GM21737 (cell line): Measurements from ENCODE around the gene C1QTNF12.

Source experiments
- ATAC-seq: cut with Tn5 transposase; IDR thresholded peaks from one replicate; pipeline ENCODE4 v1.9.1; 2021; ENCODE audit warnings: mild to moderate bottlenecking, moderate library complexity; ENCODE audit not compliant: unreplicated experiment

The C1QTNF12 gene

DNA sequence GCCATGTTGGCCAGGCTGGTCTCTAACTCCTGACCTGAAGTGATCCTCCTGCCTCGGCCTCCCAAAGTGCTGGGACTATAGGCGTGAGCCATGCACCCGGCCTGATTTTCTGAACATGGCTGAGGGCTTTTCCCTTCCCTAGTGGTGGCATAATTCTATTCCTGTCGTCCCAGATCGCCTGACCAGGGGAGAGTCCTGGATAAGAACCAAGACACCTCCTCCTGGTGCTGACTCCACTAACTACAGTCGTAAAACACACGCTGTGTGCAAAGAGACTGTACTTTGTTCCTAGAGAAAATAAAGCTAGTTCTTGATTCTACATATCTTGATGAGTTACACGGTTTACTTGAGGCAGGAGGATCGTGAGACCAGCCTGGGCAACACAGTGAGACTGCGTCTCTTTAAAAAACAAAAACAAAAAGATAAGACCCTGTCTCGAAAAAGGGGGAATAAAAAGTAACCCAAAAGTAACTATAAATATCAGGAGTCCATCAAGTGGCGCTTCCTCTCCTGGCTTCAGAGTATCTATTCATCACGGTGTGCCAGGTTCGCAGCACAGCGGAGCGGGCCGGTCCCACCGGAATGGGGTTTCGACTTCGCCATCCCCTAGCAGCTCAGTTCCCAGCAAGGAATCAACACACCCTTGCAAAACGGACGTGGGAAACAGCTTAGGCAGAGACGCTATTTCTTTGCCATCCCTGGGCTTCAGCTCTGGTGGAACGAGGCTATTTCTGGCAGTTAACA is 15.7 kb downstream of the C1QTNF12 start:
- ATAC-seq = no peak

DNA sequence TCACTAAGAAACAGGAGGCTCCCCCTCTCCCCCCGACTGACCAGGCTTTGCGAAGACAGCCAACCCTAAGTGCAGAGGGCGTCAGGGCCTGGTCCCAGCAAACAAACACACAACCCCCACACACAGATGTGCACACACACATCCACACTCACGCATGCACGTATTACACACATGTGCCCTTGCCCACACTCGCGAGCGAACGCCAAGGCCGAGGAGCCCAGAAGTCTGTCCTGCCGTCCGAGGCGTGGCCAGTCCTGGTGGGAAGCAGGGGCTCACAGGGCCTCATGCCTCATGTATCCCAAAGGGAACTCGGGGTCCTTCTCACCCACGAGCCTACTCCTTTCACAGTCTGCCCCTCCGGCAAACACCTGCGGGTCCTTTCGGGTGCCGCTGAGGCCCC is 16.8 kb downstream of the C1QTNF12 start:
- ATAC-seq = no peak

DNA sequence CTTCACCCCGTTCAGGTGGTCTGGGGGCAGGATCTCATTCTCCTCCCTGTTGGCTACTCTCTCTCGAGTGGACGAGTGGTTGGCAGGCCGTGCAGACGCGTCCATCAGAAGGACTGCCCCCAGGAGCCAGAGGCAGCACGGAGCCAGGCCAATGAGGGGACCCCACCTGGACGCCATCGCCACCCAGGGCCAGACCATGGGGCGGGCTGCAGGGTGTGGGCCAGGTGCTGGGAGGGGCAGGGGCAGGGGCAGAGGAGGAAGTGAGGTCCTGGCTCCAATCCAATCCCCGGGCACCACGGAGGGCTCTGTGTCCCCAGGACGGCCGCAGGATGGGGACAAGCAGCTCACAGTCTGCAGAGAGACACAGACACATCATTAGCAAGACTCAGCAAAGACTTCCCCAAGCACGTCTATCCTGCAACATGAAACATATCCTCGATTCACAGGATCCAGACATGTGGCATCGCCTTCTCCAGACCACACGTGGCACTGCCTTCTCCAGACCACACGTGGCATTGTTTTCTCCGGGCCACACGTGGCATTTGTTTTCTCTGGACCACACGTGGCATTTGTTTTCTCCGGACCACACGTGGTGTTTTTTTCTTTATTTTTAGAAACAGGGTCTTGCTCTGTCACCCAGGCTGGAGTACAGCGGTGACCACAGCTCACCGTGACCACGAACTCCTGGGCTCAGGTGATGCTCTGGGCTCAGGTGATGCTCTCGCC is 17.8 kb downstream of the C1QTNF12 start:
- ATAC-seq = no peak

DNA sequence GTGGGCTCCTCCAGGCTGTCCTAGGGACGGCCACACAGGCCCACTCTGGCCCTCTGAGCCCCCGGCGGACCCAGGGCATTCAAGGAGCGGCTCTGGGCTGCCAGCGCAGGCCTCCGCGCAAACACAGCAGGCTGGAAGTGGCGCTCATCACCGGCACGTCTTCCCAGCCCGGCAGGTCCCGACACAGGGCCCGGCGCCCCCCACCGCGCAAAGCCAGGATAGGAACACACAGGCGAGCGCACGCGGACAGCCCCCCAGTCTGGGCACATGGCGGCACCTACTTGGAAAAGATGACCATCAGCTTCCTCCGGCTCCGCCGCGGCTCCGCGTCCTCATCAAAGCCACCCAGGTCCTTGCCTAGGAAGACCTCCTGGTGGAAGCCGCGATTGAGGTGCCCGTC is 18.3 kb downstream of the C1QTNF12 start:
- ATAC-seq = no peak

DNA sequence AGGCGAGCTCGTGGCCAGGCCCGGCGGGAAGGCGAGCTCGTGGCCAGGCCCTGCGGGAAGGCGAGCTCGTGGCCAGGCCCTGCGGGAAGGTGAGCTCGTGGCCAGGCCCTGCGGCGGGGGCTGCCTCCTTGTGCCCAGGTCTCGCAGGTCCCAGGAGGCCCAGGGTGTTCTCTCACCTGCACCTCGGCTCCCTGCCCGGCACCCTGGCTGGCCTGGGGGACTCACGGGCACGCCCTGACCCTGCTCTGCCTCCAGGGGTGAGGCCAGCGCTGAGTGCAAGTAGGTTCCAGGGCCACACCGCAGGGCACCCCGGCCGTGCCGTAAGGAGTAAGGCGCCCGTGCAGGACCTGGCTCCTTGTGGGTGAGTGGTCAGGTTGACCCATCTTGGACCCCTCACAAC is 19.1 kb downstream of the C1QTNF12 start:
- no peak for ATAC-seq

DNA sequence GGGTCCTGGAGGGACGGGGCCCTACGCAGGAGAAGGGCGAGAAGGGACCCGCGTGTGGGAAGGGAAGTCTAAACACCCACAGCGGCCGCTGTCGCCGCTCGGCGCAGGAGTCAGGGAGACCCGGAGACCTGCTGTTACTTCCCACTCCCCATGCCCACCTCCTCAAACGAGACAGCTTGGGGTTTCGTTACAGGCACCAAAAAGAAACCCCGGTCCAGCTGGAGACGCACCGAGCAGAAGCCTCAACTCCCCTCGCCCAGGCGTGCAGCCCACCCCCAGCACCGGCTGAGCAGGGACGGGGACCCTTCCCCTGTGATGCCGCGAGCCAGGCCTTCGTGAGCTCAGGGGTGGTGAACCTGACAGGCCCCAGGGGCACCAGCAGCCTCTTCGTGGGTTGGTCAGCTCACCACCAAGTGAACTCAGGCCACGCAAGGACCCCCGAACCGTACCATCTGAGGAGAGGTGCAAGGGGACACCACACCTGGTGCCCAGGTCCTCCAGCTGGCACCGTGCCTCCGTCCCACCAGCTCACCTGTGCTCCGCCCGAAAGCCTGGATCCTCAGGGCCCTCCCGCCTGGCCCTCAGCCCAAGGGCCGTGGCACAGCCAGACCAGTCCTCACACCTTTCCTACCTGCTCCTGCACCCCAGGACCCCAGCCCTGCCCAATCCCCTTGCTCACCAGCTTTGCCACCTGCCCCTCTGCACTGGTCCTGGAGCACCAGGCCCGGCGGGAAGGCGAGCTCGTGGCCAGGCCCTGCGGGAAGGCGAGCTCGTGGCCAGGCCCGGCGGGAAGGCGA is 19.8 kb downstream of the C1QTNF12 start:
- no peak for ATAC-seq

DNA sequence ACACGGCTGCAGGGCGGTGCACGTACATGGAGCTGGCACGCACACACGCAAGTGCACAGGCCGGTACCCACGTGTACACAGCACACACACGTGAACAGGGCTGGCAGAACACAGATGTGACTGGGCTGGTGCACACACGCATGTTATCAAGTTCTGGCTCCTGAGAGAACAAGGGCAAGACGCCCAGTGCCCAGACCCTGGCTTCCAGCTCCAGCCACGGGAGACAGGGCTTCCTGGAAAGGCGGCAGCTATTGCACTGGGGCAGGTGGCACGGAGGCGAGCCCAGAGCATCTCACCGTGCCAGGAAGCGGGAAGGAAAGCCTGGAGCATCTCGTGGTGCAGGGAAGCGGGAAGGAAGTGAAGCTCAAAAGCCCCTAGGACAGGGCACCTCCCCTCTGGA is 20.6 kb downstream of the C1QTNF12 start:
- ATAC-seq = no peak

DNA sequence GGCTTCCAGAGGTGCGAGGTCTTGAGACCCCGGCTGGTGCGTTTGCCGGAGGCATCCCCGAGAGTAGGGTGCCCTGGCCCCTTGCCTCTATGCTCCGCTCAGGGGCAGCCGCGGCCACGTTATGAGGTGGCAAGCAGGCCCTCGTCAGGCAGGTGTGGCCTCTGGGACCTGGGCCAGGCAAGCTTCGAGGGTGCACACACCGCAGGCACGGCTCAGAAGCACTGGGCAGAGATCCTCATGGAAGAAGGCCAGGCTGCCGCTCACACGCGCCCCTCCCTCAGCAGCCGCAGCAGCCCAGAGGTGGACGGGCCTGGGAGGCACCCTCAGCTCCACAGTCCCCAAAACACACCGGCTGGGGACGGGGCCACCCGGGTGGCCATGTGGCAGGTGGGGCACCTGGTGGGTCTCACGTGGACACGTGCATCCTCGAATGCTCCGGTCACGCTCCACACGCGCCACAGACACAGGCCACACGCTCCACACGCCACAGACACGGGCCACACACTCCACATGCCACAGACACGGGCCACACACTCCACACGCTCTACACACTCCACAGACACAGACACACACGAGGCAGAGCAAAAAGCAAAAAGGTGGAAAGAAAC is 21.2 kb downstream of the C1QTNF12 start:
- ATAC-seq = no peak

DNA sequence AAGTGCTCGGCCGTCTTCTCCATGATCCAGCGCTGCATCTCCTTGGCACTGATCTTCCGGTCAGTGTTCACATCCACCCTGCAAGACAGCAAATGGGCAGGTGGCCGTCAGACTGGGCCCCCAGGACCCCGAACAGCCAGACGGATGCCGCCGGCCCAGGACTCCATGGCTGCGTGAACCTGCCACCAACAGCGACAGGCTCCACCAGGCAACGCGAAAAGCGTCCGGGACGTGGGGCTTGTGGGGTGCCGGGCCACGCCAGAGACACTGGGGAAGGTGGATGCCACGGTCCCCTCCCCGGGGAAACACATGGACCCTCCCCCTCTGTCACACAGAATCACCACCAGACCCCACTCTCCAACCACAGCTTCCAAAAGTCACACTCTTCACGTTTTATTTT is 22.6 kb downstream of the C1QTNF12 start:
- no peak for ATAC-seq

DNA sequence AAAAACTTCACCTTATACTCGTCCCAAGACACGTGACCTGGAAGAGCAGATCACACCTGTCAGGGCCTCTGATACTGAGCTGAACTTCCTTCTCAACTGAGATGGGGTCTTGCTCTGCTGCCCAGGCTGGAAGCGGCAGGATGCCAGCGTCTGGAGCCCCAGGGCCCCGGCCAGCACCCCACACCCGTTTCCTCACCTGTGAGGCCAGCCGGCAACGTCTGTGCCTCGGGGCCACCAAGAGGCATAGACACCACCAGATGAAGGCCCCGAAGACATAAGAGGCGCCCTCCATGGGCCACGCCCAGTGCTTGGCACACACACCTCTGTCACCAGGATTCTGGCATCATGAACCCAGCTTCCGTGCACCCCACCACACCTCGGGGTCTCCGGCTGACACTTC is 23.2 kb downstream of the C1QTNF12 start:
- no peak for ATAC-seq

DNA sequence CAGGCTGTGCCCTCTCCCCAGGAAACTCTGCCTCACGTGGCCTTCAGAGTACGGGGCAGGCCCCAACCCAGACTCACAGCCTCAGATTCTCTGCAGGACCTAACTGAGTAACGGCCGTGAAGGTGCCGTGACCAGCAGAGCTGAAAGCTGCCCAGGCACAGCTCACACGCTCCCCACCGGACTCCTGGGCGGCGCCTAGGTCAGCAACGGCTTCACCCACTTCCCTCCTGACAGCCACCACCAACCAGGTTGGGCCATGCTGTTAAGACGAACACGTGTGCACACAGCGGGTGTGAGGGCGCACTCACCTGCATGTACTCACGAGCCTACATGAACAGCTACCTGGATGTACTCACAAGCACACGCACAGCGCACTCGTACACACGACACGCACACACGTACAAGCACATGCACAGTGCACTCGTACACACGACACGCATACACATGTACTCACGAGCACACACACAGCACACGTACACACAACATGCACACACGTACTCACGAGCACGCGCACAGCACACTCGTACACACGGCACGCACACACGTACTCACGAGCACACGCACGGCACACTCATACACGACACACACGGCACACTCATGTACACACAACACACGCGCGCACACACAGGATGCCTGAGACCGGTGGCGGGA is 23.8 kb downstream of the C1QTNF12 start:
- ATAC-seq = no peak

DNA sequence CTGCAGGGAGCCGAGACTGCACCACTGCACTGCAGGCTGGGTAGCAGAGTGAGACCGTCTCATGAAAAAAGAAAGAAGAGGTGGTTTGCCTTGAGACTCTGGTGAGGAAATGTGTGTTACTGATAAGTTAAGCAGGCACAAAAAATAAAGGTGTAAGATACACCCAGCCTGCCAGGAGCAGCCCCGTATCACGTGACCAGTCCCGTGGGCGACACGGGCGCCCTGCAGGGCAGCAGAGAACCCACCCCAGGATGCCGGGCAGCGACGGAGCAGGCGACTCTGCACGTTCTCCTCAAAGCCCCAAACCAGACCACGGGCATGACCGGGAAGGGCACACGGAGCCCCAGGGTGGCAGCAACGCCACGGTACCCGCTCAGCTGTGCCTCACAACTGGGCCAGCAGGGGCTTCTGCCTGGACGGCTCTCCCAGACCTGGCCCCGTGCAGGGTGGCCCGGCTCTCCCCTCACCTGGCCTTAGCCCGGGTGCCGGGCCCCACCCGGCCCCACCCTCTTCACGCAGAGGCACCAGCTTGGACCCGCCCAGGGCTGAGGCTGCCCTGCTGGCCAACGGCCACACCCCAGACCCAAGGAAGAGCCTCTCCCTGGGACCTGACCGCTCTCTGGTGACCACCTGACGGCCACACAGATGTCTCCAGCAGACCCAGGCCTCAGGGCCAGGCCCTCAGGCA is 24.5 kb downstream of the C1QTNF12 start:
- no peak for ATAC-seq

DNA sequence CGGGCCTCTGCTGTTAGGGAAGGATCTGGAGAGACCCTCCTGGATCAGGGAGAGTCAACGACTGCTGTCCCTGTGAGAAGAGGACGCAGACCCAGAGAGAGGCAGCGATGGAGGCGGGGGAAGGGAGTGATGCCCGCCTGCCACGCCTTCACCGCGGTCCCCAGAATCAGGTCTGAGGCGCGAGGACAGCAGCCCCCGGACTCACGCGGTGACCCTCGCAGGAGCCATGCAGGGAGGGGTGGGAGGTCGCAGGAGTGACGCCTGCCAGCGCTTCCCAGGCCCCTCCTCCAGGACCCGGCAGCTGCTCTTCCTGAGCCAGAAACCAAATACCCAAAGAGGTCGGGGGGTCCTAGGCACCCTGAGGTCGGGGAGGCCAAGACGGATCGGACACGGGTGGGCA is 26.3 kb downstream of the C1QTNF12 start:
- ATAC-seq = no peak

DNA sequence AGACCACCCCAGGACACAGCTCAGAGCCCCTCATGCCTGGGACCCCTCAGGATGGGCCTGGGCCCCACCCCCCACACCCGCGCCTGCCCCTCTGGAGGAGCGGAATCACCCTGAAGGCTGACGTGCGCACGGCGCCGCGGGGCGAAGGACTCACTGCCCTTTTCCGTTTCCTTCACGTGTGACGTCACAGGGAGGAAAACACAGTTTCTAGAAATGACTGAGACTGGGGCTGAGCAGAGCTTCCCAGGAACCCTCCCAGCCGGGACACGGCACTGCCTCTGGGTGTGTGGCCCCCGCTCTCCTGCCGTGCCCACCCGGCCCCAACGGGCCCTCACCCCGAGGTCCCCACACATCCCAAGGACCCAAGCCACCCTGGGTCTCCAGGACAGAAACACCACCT is 27.2 kb downstream of the C1QTNF12 start:
- ATAC-seq = no peak

DNA sequence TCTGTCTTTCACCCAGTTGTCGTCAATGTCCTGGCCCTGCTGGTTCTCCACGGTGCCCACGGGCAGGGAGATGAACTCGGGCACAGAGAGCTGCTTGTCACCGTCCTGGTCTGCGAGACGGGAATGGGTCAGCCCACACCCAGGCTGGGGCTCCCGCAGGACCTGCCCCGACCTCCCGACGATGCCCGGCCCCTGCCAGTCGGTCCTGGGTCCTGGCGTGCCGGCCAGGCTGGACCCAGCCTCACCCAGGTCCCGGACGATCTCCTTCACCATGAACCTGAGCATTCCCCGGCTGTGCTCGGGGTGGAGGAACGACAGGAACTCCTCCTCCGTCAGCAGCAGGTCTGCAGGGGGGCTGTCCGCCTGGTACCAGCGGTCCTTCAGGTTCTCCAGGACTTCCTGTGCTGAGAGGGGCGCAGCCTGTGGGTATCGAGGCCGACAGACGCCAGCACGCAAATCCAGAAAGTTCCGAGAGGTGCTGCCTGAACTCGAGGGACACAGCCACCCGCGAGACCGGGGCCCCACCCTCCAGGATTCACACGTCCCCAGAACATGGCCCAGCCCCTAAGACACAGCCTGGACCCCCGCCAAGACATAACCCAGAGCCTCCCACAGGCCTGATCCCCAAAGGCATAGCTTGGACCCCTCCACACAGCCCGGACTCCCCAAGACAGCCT is 27.9 kb downstream of the C1QTNF12 start:
- ATAC-seq = no peak

DNA sequence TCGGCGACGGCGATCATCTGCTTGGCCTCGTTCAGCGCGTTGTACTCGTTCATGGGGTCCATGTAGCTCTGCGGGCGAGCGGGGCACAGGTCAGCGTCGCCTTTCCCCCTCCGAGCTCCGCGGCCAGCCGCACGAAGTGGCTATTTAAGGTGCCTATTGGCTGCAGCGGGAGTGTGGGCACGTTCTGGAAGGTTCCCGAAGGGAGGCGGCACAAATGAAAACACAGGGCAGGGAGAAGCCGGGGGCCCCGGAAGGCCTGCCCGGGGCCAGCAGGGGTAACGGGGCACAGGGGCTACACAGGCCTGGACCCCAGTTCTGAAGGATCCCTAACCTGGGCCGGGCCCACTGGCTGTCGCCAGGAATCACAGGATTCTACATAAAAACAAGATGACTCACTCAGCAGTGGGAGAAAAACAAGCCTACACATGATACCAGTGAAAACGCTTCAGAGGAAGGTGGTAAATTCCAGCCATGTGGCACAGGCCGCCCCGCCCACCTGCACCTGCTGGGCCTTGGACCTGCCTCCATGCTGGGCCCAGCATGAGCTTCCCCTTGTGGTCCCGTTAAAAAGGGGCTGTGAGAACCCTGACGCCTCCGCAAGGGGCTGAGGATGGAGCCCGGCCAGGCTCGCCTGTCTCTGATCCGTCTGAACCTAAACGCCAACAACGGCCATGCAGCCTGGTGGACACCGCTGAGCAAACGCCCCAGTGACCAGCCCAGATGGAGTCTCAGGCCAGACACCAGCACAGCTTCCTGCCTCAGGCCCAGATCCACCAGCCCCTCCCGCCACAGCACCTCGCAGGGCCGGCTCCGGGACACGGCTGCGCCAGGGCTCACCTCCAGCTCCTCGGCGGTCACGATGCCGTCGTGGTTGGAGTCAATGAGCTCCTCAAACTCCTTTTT is 28.6 kb downstream of the C1QTNF12 start:
- no peak for ATAC-seq

DNA sequence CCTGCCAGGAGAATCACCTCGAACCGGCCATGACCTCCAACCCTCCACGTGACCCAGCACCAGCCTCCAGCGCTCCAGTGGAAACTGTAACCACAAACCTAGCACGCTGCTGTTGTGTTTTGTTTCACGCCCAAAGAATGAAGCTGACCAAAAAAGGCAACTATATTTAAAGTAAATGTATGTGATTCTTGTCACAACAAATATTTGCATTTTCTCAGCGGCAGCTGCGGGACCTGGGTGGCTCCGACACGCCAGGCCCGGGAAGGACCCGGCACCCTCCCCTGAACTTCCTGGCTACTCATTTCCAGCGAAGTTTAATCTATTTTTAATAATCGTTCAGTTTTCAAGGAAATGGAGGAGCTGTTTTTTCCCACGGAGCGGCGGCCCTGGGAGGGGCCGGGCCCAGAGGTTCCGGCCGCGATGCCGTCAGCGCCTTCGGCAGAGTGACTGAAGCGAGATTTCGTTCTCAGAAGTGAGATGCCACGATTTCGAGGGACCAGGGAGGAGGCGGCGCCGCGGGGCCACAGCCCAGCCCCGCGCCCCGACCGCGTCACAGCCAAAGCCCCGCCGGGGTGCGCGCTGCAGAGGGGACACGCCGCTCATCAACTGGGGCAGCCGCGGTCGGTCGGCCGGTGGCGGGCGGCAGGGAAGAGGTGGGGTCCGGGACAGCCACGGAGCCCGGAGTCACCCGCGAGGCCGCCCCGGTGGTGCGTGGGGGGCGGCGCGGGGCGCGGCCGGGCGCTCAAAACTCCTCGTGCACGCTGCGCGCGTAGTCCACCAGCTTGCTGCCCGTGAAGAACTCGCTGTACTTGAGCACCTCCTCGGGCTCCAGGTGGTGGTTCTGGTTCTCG is 29.5 kb downstream of the C1QTNF12 start:
- no peak for ATAC-seq
